ENCODE measurements around the gene ZNF304.

ZNF304 gene

DNA sequence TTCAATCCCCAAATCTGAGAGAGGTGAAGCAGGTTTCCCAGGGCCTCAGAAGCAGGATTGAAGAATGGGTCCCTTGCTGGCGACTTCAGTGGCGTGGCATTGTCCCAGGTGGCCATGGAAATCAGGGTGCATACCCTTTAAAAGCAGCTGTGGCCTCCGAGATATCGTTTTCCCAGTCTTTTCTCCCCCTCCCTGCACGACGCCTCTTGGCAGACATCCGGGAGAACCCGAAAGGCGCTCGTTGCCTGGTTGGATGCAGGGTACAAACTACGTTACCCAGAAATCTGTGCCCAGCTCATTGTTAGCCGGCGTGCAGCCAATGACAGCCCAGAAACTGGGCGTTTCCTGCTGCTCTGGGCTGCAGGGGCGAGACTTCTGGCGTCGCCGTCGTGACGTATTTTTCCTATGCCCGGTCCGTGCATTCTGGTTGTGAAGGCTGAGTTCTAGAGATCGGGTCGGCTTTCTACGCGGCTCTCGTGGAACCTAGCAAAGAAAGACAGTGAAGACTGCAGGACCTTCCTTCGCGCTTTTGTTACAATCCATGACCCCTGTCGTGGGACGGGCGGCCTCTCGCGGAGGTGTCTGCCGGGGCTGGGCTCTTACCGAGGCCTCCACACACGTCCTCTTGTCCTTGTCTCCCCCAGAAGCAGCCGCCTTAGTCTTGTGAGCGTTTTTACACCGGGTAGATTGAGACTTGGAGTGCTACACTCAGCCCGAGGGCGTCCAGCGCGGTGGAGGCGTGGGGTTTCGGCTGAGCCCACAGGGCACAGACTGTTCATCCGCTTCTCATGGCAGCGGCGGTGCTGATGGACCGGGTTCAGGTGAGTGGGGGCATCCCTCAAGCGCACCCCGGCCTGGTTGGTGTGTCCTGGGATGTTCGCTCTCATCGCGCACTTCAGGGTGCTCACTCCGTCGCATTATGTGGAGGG lies at the start of gene ZNF304:
TSS of gene ZNF304 (plus strand) at position 395 of the 929 bp plus-strand sequence. CDS start at position 789, 394 bp downstream.
- peak; percentile 85 for DNase-seq

DNA sequence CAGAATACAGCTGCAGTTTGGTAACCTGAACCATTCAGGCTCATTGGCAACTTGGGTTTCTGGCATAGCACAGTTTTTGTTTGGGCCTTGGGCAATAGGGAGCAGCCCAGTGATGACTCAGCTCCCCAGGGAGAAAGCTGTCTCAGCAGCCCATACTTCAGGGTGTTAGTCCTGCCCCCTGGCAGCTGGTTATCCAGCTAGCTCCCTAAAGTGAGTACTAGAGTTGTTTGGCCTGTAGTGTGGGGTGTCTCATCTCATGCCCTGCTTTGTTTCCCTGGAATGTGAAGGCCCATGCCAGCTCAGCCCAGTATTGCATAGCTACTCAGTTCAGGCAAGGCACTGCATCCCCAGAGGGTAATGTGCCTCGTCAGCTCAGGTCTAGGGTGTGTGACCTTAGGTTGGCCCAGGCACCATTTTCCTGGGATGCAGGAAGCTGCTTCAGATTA lies 49.0 kb upstream of the ZNF304 start:
- no peak for DNase-seq

DNA sequence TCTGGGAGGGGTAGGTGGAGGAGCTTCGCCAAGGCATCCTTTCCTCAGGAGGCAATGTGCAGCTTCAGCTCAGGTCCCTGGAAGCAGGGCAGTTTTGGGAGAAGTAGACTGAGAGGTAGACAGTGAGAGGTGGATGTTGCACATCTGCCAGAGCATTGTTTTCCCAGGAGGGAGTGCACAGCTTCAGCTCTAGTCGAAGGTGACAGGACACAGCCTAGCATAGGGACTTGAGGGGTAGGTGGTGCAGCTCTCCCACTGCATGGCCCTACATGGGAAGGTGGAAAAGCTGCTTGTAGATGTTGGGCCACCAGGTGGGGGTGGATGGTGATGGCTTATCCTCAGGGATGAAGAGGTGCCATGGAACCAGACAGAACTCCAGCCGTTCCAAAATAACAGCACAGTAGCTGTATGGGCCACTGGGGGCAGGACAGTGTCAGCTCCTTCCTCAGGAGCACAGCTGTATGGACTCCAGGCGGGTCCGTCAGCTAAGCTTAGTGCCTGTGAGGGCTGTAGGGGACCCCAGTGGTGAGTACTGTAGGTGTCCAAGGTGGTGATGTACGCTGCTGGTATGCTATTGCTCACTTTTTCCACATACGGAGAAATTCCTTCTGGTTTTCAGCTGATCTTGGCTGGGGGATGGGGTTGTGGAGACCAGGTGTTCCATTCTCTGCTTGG lies 48.2 kb upstream of the ZNF304 start:
- DNase-seq, result no peak

DNA sequence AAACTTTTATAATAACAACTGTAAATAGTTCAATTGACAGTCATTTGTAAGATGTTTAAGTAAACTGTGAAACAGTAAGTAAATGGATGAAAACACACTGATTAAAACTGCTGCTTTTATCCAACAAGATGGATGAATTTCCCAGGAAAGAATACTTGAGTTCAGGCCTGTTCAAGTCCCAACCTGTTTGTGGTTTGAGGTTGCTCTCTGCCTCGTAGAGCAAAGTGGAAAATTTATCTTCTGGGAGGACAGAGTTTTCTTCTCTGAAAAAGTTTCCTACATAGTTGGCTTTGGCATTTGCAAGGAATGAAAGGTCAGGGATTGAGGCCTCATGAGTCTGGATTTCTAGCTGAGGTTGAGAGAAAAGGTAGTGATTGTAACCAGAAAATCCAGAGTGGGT lies 46.0 kb upstream of the ZNF304 start:
- no peak for DNase-seq

DNA sequence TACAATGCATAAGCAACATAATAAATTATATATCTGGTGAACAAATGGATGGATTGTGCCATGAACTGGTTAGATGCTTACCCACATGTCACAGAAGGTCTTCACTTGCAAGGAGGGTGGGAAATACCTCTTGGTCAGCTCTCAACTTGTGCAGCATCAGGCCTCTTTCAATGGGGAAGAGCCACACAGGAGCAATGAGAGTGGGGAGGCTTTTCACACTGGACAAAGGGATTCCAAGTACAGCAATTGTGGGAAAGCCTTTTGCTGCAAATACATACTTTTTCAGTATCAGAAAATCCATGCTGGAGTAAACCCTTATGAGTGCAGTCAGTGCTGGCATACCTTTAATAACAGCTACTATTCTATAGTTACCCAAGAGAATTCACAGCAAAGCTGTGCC lies 42.6 kb upstream of the ZNF304 start:
- DNase-seq, result no peak

DNA sequence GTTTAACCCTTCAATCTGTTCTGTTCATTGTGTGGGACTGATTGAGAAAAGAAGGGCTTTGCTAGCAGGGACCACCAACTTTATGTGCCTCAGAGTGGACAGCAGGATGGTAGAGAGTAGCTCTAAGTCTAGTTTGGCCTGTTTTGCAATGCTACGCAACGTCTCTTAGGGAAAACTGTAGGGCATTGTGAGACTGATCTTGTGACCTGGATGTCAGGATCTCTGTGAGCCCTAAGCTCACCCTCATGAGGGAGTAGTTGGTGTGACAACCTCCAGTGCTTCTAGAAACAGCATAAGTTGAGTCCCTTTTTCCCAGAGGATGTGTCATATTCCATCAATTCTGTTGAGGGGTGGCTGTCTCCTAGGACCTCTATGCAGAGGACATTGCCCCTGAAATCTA lies 40.3 kb upstream of the ZNF304 start:
- no peak for DNase-seq

DNA sequence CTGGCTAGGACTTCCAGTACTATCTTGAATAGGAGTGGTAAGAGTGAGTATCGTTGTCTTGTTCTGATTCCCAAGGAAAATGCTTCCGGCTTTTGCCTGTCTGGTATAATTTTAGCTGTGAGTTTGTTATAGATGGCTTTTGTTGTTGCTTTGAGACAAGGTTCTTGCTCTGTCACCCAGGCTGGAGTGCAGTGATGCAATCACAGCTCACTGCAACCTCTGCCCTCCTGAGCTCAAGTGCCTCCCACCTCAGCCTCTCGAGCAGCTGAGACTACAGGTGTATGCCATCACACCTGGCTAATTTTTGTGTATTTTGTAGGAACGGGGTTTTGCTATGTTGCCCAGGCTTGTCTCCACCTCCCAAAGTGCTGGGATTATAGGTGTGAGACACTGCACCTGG lies 36.9 kb upstream of the ZNF304 start:
- DNase-seq, result no peak

DNA sequence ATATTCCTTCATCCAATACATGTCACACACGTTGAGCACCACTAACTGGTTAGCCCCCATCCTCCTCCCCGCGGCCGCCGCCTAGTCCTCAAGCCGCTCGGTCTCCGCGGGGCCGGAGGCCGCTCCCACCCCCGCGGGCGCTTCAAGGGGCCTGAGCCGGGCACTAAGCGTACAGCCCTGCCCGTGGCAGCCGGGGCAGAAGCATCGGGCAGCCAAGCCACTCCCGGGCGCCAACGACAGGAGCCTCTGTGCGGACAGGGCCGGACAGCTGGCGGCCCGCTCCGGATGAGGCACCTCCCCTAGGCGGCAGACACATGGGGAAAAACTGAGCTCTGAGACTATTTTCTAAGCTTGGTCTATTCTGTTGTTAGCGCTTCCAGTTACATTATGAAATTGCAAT lies 33.6 kb upstream of the ZNF304 start:
- DNase-seq, result no peak

DNA sequence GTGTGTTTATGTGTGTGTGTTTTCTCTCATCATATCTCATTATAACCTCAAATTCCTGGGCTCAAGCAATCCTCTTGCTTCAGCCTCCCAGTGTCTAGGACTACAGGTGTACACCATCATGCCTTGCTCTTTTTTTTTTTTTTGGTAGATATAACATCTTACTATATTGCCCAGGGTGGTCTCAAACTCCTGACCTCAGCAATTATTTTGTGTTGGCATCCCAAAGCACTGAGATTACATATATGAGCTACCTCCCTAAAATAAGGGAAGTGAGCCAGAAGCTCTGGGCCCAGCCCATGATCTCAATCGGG lies 31.2 kb upstream of the ZNF304 start:
- no peak for DNase-seq

DNA sequence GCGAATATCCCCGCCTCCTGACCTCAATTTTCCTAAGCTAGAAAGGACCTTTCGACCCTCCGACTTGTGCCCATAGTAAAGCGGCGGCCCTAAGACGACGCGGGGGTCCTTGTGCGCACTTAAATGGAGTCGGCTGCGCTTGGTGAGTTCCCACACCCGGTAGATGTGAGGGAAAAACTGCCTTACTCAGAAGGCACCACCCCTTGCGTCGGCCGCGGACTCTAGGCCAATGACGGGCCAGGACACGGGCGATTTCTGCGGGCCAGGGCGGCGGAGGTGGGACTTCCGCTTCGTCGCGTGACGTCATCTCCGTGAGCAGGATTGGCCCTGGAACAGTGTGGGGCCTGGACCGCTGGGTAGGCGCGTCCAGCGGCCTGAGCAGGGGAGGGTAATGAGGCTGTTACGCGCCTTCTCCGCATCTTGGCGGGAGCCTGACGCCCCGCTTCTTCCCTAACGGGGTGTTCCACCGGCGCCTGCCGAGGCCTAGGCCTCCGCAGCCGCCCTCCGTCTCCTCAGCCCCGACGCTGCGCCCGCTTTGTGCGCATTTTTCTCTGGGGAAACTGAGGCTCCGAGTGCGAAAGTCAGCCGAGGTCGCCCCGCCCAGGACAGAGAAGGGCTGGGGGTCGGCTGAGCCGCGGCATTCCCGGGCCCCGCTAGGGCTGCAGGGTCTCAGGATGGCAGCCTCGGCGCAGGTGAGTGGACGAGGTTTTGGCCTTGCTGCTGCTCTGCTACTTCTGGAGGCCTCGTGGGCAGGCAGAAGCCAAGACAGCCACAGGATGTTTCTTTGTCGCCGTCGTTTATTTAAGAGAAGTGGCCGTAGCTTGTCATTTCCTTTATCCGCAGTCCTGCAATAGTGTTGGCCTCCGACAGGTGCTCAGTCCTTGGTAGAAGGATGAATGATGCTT lies 30.6 kb upstream of the ZNF304 start, which contains the start of gene ZNF543:
TSS of gene ZNF543 (plus strand) at position 293 of the 905 bp plus-strand sequence. CDS start at position 675, 382 bp downstream.
- DNase-seq, result peak; percentile 96

DNA sequence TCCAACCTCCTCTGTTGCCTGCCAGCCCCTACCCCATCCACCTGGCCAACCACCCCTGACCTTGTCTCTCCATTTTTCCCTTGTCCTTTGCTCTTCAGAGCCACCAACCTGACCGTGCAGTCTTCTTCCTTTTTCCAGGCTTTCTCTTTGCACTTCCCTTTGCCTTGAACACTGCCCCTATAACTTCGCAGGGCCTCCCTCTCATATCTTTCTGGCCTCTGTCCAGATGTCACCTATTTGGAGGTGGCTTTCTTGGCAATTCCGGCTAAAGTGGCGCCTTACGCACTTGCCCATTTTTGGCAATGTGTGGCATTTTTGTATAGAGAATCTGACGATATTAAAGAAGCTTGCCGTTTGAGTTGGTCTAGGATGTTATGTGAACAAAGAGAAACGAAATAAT lies 30.0 kb upstream of the ZNF304 start:
- no peak for DNase-seq

DNA sequence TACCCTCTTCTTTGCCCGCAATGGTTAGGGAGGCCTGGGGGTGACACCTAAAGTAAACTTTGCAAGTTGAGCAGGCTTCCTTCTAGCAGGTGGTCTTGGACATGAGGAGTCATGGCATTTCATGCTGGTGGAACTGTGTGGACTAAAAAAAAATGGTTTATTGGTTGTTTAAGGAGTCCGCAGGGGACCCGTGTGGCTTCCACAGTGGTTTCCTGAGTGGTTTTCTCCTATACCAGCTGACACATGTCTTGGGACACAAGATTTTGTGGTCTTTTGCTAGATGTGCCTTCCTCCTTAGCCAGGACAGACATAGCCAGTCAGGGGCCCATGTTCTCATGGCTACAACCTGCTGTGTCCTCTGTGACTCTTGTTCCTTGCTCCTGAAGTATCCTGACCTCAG lies 29.3 kb upstream of the ZNF304 start:
- no peak for DNase-seq

DNA sequence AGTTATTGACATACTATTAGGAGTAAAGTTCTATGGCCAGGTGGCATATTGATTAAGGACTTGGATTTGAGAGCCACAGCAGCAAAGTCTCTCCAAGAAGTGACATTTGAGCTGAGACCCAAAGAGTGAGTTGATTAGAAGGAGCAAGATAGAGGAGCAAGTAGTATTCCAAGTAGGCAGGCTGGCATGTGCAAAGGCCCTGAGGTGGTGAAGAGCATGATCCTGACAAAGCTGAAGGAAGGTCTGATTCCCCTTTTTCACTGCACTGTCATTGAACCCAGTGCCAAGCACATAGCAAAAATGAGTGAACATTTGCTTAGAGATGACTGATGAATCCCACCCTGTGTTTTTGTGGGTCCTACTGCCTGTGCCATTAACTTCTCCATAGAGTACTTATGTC lies 26.1 kb upstream of the ZNF304 start:
- no peak for DNase-seq

DNA sequence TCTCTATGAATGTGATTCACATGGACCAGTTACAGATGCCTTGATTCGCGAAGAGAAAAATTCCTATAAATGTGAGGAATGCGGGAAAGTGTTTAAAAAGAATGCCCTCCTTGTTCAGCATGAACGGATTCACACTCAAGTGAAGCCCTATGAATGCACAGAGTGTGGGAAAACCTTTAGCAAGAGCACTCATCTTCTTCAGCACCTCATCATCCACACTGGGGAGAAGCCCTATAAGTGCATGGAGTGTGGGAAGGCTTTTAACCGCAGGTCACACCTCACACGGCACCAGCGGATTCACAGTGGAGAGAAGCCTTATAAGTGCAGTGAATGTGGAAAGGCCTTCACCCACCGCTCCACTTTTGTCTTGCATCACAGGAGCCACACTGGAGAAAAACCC lies 23.1 kb upstream of the ZNF304 start:
- DNase-seq, result no peak

DNA sequence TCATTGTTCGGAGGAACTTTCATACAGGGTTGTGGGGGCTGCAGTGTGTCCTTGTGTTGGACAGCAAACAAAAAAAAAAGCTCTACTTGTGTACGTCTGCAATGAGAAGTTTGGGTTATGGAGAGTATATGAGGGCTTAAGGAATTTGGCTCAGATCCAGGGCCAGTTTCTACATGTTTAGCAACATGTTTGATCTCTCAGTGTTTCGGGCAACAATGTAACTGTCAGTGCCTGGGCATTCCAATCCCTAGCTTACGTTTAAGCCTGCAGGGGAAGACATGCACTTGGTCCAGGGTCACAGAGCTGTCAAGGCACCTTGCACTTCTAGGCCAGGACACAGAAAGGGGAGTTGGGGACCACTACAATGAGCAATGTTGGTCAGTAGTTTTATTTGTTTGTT lies 16.9 kb upstream of the ZNF304 start:
- no peak for DNase-seq

DNA sequence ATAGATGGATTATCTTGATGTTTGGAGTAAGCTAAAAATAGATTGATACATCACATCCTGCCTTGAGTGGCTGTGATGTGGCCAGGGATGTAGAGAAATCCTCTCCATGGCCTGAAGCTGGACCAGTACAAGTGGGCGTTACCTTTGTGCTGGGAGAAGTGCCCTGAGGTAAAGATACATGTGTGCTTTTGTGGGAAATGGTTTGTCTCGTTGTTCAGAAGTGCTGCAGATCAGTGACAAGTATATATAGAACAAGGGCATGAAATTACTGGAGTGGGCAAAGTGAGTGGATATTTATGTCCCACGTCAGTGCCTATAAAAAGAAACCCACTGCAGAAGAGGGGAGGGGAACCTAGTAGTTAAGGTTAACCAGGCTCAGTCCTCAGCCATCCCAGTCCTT lies 12.2 kb upstream of the ZNF304 start:
- DNase-seq, result no peak

DNA sequence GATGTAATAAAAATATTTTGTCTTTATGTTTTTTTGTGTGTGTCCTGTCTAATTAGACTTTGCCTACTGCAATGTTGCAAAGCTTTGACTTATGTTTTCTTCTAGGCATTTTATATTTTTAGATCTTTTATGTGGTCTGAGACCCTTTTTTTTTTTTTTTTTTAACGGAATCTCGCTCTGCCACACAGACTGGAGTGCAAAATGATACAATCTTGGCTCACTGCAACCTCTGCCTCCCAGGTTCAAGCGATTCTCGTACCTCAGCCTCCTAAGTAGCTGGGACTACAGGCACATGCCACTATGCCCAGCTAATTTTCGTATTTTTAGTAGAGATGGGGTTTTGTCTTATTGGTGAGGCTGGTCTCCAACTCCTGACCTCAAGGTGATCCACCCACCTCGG lies 8.5 kb upstream of the ZNF304 start:
- DNase-seq, result no peak

DNA sequence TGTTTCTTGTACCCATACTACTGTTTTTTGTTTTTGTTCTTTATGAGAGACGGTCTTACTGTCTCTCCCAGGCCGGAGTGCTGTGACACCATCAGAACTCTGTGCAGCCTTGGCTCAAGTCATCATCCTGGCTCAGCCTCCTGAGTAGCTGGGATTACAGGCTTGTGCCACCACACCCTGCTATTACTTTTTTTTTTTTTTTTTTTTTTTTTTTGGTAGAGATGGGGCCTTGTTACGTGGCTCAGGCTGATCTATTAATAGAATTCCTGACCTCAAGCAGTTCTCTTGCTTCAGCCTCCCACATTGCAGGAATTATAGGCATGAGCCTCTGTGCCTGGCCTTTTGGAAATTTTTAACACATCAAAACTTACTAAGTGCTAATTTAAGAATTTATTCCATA lies 2.9 kb upstream of the ZNF304 start:
- no peak for DNase-seq

DNA sequence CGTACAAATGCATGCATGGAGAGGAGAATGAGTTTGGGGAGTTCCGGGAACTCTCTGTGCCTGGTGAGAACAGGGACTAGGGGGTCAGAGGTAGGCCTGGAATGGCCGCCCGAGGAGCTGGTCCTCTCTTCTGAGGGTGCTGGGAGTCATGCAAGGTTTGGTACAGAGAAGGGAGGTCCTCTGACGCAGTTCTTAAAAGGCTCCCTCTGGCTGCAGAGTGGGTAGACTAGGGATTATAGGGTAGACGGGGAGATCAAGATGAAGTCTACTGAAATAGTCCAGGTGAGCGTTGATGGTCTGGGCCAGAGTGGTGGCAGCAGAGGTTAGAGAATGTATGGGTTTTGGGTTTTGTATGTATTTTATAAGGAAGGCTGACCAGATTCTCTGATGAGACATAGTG lies 796 bp downstream of the ZNF304 start:
- no peak for DNase-seq

DNA sequence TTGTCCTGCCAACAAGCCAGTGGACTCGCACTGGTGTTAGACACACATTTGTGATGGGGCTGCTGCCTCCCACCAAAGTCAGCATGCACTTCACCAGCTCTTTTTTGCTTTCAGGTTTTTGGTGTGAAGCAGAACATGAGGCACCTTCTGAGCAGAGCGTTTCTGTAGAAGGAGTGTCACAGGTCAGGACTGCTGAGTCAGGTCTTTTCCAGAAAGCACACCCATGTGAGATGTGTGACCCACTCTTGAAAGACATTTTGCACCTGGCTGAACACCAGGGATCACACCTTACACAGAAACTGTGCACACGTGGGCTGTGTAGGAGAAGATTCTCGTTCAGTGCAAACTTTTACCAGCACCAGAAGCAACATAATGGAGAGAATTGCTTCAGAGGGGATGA lies 4.8 kb downstream of the ZNF304 start:
- DNase-seq, result no peak

DNA sequence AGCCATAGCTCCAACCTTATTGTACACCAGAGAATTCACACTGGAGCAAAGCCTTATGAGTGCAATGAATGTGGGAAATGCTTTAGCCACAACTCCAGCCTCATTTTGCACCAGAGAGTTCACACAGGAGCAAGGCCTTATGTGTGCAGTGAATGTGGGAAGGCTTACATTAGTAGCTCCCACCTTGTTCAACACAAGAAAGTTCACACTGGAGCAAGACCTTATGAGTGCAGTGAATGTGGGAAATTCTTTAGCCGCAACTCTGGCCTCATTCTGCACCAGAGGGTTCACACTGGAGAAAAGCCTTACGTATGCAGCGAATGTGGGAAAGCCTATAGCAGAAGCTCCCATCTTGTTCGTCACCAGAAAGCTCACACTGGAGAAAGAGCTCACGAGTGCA lies 6.3 kb downstream of the ZNF304 start:
- no peak for DNase-seq

DNA sequence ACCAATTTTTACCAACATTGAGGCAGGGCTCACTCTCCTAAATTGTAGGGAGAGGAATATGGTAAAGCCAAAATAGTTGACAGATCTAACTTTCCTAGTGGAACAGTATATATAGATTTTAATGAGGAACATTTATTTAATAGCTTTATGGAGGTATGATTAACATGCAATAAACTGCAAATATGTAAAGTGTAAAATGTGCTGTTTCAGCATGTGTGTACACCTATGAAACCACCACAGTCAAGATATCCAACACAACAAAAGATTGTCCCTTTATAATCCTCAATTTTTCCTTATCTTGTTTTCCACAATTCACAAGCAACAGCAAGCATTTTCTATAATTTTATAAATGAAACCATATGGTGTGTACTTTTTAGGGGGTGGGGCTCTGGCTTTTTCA lies 8.2 kb downstream of the ZNF304 start:
- DNase-seq, result no peak

DNA sequence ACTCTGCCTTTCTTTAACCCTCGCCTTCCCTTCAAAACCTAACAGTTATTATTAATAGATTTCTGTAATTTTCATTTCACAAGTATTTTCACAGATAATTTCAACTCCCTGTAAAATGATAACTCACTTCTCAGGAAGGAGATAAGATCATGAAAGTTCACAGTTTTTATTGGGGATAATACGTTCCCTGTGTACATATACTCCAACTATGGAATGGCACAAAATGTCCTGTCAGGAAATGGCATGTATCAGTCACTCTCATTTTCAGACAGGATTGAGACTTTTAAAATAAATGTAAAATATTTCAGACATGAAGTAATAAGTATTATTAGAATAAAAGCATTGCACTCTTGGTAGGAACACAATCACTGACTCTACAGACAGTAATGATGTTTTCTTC lies 11.3 kb downstream of the ZNF304 start:
- DNase-seq, result no peak
